ENCODE measurements around the gene SNX27.
"Not testable (repeated sequence)": the region's sequence is repeated elsewhere in the genome, so short reads cannot be mapped to it uniquely, and the experiment has no call there.

SNX27 gene

DNA sequence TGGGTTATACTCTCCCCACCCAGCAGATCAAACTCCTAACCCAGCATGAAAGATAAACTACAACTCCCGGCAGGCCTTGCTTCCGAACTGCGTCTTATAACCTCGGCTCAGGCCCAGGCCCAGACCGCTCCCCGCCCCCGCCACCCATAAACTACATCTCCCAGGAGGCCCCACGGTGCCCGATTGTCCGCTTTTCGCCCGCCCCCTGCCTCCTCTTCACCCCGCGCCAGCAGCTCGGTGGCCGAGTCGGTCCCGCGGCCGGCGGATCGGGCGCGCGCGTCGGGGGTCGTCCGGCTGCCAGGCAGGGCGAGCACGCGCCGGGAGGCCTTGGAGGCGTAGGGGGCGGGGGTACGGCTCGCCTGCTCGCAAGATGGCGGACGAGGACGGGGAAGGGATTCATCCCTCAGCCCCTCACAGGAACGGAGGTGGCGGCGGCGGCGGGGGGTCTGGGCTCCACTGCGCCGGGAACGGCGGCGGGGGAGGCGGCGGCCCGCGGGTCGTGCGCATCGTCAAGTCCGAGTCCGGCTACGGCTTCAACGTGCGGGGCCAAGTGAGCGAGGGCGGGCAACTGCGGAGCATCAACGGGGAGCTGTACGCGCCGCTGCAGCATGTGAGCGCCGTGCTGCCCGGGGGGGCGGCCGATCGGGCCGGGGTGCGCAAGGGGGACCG lies at the start of gene SNX27:
SNX27 (plus strand) TSS at position 219 of the 669 bp plus-strand sequence; CDS start at position 371, 152 bp downstream.
- peak; percentile 93 for DNase-seq (ENCODE audit: low spot score)

- no peak for DNase-seq (ENCODE audit: low spot score)
Measured at GRCh38 chr1:151562661-151563060, 49.2 kb upstream of the SNX27 start.

GRCh38 chr1:151563376-151563775 lies 48.5 kb upstream of the SNX27 start:
- no peak for DNase-seq (ENCODE audit: low spot score)

- DNase-seq (ENCODE audit: low spot score): no peak
Measured at GRCh38 chr1:151565502-151566189, 46.2 kb upstream of the SNX27 start.

DNA sequence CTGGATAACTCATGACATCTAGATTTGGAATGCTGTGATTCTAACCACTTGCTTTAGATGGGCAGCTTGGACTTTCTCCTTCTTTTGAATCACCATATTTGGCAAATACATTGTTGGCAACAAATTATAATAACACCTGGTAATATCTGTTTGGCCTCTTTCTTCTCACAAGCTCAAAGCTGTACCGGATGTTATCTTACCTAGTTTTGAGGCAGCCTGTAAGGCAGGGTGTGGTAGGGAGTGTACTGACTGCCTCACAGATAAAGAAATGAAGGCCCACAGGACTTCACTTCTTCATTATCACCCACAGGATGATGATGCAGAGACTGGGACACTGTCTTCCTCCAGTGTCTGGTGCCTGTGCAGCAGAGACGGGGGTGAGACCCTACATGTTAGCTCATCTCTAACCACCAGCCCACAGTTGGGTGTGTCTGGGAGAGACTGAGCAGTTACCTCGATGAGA lies 43.2 kb upstream of the SNX27 start:
- no peak for DNase-seq (ENCODE audit: low spot score)

- DNase-seq (ENCODE audit: low spot score): no peak
Measured at GRCh38 chr1:151570819-151571218, 41.0 kb upstream of the SNX27 start.

DNA sequence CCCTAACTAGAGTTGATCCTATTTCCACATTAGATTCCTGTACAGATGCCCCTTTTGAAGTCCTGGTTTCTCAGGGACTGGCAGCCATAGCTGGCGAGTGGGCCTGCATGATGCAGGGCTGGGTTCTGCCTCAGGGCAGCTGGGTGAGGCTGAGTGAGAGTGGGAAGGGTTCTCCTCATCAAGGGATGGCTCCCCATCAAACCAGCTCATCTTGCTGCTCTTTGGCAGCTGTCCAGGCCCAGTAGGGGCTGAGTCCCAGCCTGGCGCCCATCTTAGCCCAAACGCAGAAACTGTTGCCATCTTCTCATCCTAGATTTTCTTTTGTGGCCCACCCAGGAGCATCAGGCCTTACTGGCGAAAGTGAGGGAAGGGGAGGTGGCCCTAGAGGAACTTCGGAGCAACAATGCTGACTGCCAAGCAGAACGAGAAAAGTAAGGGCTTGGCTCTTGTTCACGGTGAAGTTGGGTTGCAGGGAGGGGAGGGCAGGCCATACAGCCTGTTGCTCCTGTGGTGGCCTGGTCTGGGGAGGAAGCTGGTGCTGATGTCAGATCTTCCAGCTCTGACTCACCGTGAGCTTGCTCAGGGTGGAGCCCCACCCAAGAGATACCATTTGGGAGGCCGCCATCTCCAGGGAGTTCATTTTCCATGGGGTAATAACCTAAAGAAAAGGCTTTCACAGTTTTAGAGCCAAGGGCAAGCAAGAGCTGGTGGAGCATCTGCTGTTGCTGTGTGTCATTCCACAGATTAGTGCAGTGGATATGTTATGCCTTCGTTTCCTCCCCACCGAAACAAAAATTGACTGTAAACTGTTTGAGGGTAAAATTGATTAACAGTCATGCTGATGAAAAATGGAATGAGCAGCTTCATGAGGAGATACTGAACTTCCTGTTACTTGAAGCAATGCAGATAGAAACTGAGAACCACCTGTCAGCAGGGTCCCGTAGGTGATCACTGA lies 37.0 kb upstream of the SNX27 start:
- peak; percentile 94 for DNase-seq (ENCODE audit: low spot score)

DNA sequence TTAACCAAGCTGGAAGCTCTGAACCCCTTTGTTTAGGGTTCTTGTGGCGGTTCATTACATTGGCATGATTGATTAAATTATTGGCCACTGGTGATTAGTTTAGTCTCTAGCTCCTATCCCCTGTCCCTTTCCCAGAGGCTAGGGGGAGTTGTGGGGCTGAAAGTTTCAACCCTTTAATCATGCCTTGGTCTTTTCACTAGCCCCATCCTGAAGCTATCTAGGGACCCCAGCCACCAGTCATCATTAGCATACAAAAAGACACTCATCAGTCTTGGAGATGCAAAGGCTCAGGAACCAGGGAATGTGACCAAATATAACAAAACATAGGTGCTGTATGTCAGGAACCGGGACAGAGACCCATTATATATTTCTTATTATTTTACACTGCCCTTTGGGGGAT lies 34.7 kb upstream of the SNX27 start:
- DNase-seq (ENCODE audit: low spot score): no peak

GRCh38 chr1:151578941-151579340 lies 32.9 kb upstream of the SNX27 start:
- DNase-seq (ENCODE audit: low spot score): no peak

- DNase-seq (ENCODE audit: low spot score): peak; percentile 54
Measured at GRCh38 chr1:151579436-151580225, 32.2 kb upstream of the SNX27 start.

- DNase-seq (ENCODE audit: low spot score): no peak
Measured at GRCh38 chr1:151581451-151581850, 30.4 kb upstream of the SNX27 start.

DNA sequence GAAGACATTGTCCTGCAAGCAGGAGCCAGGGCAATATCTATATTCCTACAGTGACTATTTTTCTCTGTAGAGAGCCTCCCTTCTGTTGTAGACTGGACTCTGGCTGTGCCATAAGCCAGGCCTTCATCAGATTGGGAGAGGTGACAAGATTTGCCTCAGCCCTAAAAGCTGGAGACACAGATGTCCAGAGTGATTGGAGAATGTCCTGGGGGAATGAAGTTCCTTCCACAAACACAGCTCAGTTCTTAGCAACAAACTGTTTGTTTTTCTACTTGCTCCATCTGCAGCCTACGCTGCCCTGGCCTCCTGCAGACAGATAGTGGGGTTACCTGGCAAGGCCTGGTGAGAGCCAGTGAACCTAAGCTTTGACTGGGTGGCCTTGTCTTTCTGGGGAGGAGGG lies 29.9 kb upstream of the SNX27 start:
- no peak for DNase-seq (ENCODE audit: low spot score)

DNA sequence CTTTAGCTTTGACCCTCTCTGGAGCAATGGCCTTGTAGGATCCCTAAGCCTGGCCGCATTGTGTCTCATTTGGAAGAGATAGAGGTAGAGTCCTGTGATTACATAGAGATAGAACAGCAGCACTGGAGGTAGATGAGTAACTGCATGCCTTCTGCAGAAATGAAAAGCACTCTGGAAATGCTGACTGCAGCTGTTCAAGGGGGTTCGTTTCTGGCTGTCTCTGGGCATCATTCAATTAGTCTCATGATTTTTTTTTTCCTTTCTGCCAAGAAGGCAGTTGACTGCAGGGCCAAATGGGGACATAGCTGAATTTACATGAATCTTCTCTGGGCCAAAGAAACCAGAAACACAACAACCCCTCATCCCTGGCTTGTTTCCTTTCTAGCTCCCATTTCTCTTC lies 28.1 kb upstream of the SNX27 start:
- DNase-seq (ENCODE audit: low spot score): no peak

GRCh38 chr1:151584278-151584677 lies 27.6 kb upstream of the SNX27 start:
- DNase-seq (ENCODE audit: low spot score): no peak

DNA sequence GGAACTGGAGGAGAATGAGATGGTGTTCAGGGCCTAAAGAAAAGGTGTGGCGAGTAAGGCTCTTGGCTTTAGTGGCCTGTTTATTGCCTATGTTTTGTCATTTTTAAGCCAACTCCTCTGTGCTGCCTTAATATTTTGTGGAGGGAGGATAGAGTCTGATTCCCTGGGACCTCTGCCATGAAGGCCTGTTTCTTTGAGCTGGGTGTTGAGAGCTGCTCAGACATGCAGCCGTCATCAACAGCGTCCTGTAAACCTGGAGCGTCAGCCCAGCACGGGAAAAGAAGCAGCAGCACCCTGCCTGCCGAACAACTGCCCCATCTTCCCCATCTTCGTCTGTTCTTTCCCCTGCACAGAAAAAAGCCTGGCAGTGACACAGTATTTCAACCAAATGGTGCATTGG lies 27.1 kb upstream of the SNX27 start:
- no peak for DNase-seq (ENCODE audit: low spot score)

DNA sequence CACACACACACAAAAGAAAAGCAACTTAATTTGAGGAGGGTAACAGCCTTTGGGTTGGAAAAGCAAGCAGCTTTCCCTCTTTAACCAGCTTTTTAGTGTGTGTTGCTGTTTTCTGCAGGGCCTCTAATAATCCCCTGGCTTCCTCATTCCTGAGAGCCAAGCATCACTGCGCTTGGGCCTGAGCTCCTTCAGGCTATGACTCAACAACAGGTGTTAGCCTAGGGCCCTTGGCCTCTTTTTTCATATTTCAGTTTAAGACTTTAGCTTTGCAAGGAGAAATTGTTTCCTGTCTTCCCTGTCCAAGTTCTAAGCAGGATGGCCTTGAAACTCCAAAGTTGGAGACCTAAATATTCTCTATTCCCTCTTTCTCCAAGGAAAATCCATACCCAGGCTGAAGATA lies 26.2 kb upstream of the SNX27 start:
- peak; percentile 30 for DNase-seq (ENCODE audit: low spot score)

- no peak for DNase-seq (ENCODE audit: low spot score)
Measured at GRCh38 chr1:151590961-151591360, 20.9 kb upstream of the SNX27 start.

DNA sequence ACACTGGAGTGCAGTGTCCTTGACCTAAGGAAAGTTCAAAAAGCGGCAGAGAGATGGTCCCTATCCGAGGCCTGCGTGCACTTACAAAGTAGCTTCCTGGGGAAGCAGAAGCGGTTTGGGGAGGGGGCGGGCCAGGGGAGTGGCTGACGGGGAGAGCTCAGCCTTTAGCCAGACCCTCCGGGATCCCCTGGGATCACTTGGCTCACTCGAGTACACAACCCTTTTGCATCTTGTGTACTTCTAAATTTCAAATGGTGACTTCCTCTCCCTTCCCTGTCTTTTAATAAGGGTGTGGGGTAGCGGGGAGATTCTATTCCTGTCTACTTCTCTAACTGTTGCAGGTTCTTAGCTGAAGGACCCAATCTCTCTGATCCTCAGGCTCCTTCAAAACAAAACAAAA lies 18.1 kb upstream of the SNX27 start:
- no peak for DNase-seq (ENCODE audit: low spot score)

GRCh38 chr1:151594143-151594625 lies 17.7 kb upstream of the SNX27 start:
- DNase-seq (ENCODE audit: low spot score): peak; percentile 52

DNA sequence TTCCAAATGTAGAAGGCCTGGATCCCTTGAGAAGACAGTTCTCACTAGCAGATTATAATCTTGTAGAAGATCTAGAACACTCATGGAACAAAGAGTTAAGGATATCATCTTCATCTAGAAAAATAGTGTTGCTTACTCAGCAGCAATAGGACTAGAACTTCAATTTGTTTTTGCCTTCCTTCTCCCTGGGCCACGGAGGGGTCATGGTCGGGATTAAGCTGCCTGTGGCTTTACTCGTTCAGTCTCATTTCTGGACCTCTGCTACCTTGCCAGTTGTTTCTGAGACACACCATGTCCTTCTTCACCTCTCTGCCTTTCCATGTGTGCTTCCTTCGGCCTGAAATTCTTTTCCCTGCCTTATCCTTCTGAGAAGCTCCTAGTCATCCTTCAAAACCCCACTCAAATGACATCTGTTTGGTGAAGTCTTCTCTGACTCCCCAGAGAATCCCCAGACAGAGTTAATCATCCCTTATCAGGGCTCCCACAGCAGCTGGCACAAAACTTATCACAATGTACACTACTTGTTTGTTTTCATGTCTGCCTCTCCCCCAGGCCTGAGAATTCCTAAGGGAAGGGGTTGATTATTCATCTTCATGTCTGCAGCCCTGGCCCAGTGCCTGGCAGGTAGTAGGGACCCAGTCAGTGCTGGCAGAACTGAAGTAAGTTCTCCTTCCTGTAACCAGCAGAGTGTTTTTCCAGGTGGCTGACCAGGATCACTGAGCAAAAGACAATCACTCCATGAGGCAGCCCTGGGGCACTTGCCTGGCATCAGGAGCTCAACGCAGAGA lies 15.5 kb upstream of the SNX27 start:
- DNase-seq (ENCODE audit: low spot score): no peak

GRCh38 chr1:151602550-151602949 lies 9.3 kb upstream of the SNX27 start:
- not testable (repeated sequence) for DNase-seq (ENCODE audit: low spot score)

All from AG08395 (cell line).